ENCODE data around the gene PLAAT2.

The PLAAT2 gene

DNA sequence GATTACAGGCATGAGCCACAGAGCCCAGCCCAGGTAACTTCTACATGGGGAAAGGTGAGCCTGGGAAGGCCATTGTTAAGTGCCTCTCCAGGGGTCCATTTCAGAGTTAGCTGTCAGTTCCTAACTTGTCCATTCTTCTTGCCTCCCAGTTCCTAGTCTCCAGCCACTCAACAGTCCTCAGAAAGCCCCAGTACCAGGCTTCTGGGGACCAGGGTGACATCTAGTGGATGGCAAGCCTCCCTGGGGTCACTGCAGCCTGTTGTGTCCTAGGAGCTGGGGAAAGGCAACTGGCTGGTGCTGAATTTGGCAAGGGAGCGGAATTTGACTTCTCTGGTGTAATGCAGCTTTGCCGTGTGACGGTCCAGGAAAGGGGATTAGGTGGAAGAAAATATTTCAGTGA is 55.2 kb downstream of the PLAAT2 start:
- ATAC-seq, result peak; percentile 70
- TF ChIP-seq, protein P1, sequence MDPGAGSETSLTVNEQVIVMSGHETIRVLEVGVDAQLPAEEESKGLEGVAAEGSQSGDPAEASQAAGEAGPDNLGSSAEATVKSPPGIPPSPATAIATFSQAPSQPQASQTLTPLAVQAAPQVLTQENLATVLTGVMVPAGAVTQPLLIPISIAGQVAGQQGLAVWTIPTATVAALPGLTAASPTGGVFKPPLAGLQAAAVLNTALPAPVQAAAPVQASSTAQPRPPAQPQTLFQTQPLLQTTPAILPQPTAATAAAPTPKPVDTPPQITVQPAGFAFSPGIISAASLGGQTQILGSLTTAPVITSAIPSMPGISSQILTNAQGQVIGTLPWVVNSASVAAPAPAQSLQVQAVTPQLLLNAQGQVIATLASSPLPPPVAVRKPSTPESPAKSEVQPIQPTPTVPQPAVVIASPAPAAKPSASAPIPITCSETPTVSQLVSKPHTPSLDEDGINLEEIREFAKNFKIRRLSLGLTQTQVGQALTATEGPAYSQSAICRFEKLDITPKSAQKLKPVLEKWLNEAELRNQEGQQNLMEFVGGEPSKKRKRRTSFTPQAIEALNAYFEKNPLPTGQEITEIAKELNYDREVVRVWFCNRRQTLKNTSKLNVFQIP (CRISPR knock-in tag; IDR thresholded peaks at IDR 0.05; ENCODE audit: borderline replicate concordance, low read depth), result no peak
- TF ChIP-seq ESRRG (CRISPR knock-in tag; IDR thresholded peaks at IDR 0.05) (no peak), GLIS3 (CRISPR knock-in tag; IDR thresholded peaks at IDR 0.05) (no peak), PPARA (CRISPR knock-in tag; IDR thresholded peaks at IDR 0.05; ENCODE audit: borderline replicate concordance) (no peak), ZNF8 (CRISPR knock-in tag; IDR thresholded peaks at IDR 0.05) (no peak), ZFP3 (CRISPR knock-in tag; IDR thresholded peaks at IDR 0.05) (no peak), BACH2 (CRISPR knock-in tag; IDR thresholded peaks at IDR 0.05; ENCODE audit: borderline replicate concordance) (no peak), SNAI2 (CRISPR knock-in tag; IDR thresholded peaks at IDR 0.05) (no peak), ZFP30 (CRISPR knock-in tag; IDR thresholded peaks at IDR 0.05) (no peak), ARNTL (CRISPR knock-in tag; IDR thresholded peaks at IDR 0.05; ENCODE audit: borderline replicate concordance, low read depth) (no peak), RARB (CRISPR knock-in tag; IDR thresholded peaks at IDR 0.05) (no peak), ZNF70 (CRISPR knock-in tag; IDR thresholded peaks at IDR 0.05) (no peak), TCF4 (CRISPR knock-in tag; IDR thresholded peaks at IDR 0.05; ENCODE audit: borderline replicate concordance) (no peak), ZC3H10 (CRISPR knock-in tag; IDR thresholded peaks at IDR 0.05) (no peak), ZNF565 (CRISPR knock-in tag; conservative IDR thresholded peaks at IDR 0.05; ENCODE audit: low read depth) (no peak)
- TF ChIP-seq, protein P2, sequence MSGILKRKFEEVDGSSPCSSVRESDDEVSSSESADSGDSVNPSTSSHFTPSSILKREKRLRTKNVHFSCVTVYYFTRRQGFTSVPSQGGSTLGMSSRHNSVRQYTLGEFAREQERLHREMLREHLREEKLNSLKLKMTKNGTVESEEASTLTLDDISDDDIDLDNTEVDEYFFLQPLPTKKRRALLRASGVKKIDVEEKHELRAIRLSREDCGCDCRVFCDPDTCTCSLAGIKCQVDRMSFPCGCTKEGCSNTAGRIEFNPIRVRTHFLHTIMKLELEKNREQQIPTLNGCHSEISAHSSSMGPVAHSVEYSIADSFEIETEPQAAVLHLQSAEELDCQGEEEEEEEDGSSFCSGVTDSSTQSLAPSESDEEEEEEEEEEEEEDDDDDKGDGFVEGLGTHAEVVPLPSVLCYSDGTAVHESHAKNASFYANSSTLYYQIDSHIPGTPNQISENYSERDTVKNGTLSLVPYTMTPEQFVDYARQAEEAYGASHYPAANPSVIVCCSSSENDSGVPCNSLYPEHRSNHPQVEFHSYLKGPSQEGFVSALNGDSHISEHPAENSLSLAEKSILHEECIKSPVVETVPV (CRISPR knock-in tag; IDR thresholded peaks at IDR 0.05), result no peak
- TF ChIP-seq, protein P3, sequence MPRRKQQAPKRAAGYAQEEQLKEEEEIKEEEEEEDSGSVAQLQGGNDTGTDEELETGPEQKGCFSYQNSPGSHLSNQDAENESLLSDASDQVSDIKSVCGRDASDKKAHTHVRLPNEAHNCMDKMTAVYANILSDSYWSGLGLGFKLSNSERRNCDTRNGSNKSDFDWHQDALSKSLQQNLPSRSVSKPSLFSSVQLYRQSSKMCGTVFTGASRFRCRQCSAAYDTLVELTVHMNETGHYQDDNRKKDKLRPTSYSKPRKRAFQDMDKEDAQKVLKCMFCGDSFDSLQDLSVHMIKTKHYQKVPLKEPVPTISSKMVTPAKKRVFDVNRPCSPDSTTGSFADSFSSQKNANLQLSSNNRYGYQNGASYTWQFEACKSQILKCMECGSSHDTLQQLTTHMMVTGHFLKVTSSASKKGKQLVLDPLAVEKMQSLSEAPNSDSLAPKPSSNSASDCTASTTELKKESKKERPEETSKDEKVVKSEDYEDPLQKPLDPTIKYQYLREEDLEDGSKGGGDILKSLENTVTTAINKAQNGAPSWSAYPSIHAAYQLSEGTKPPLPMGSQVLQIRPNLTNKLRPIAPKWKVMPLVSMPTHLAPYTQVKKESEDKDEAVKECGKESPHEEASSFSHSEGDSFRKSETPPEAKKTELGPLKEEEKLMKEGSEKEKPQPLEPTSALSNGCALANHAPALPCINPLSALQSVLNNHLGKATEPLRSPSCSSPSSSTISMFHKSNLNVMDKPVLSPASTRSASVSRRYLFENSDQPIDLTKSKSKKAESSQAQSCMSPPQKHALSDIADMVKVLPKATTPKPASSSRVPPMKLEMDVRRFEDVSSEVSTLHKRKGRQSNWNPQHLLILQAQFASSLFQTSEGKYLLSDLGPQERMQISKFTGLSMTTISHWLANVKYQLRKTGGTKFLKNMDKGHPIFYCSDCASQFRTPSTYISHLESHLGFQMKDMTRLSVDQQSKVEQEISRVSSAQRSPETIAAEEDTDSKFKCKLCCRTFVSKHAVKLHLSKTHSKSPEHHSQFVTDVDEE (CRISPR knock-in tag; IDR thresholded peaks at IDR 0.05), result no peak
- TF ChIP-seq, protein P4, sequence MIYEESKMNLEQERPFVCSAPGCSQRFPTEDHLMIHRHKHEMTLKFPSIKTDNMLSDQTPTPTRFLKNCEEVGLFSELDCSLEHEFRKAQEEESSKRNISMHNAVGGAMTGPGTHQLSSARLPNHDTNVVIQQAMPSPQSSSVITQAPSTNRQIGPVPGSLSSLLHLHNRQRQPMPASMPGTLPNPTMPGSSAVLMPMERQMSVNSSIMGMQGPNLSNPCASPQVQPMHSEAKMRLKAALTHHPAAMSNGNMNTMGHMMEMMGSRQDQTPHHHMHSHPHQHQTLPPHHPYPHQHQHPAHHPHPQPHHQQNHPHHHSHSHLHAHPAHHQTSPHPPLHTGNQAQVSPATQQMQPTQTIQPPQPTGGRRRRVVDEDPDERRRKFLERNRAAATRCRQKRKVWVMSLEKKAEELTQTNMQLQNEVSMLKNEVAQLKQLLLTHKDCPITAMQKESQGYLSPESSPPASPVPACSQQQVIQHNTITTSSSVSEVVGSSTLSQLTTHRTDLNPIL (CRISPR knock-in tag; IDR thresholded peaks at IDR 0.05; ENCODE audit: low read depth), result no peak
- TF ChIP-seq, protein P5, sequence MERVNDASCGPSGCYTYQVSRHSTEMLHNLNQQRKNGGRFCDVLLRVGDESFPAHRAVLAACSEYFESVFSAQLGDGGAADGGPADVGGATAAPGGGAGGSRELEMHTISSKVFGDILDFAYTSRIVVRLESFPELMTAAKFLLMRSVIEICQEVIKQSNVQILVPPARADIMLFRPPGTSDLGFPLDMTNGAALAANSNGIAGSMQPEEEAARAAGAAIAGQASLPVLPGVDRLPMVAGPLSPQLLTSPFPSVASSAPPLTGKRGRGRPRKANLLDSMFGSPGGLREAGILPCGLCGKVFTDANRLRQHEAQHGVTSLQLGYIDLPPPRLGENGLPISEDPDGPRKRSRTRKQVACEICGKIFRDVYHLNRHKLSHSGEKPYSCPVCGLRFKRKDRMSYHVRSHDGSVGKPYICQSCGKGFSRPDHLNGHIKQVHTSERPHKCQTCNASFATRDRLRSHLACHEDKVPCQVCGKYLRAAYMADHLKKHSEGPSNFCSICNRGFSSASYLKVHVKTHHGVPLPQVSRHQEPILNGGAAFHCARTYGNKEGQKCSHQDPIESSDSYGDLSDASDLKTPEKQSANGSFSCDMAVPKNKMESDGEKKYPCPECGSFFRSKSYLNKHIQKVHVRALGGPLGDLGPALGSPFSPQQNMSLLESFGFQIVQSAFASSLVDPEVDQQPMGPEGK (CRISPR knock-in tag; IDR thresholded peaks at IDR 0.05; ENCODE audit: borderline replicate concordance), result no peak

DNA sequence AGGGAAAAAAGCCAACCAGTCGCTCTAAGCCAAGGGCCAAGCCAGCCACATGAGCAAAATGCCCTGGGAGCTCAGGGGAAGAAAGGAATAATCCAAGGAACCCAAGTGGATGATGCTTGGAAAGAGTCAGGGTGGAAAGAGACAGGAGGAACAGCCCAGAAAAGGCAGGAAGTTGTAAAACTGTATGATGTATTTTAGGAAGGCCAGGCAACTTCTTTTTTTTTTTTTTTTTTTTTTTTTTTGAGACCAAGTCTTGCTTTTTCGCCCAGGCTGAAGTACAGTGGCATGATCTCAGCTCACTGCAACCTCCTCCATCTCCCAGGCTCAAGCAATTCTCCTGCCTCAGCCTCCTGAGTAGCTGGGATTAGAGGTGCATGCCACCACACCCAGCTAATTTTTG is 55.7 kb downstream of the PLAAT2 start:
- TF ChIP-seq TCF4 (CRISPR knock-in tag; IDR thresholded peaks at IDR 0.05; ENCODE audit: borderline replicate concordance) (no peak), BACH2 (CRISPR knock-in tag; IDR thresholded peaks at IDR 0.05; ENCODE audit: borderline replicate concordance) (no peak), TOX (CRISPR knock-in tag; IDR thresholded peaks at IDR 0.05; ENCODE audit: borderline replicate concordance) (no peak), ZC3H10 (CRISPR knock-in tag; IDR thresholded peaks at IDR 0.05) (no peak), ESRRG (CRISPR knock-in tag; IDR thresholded peaks at IDR 0.05) (no peak), ZNF8 (CRISPR knock-in tag; IDR thresholded peaks at IDR 0.05) (no peak)
- TF ChIP-seq, protein P3 (CRISPR knock-in tag; IDR thresholded peaks at IDR 0.05), result no peak
- TF ChIP-seq, protein P1 (CRISPR knock-in tag; IDR thresholded peaks at IDR 0.05; ENCODE audit: borderline replicate concordance, low read depth), result no peak
- TF ChIP-seq, protein P5 (CRISPR knock-in tag; IDR thresholded peaks at IDR 0.05; ENCODE audit: borderline replicate concordance), result no peak
- TF ChIP-seq, protein P2 (CRISPR knock-in tag; IDR thresholded peaks at IDR 0.05), result no peak
- no peak for ATAC-seq
